SK-N-SH treated with all-trans-retinoic acid at 6 μM for 48 hours (cell line): Measurements from ENCODE around the gene TROAP.

Source experiments
- ATAC-seq: fragments of 200-7000 bp; cut with Tn5 transposase; 3 replicates; pipeline ENCODE4 v1.9.1; 2020; ENCODE audit warnings: mild to moderate bottlenecking, moderate library complexity
- ARNTL ChIP-seq: fragments of 450-650 bp; formaldehyde crosslinking; IDR thresholded peaks from 2 replicates; pipeline ENCODE4 v1.5.0; 2020; ENCODE audit warnings: low read depth, mild to moderate bottlenecking, moderate library complexity, borderline replicate concordance
- BACH2 ChIP-seq: fragments of 250-450 bp; sonication (Bioruptor Pico); IDR thresholded peaks from 2 replicates; pipeline ENCODE4 v1.9.0; 2021; ENCODE audit warnings: mild to moderate bottlenecking, borderline replicate concordance
- CSDC2 ChIP-seq: fragments of 250-450 bp; sonication (Bioruptor Pico); IDR thresholded peaks from 2 replicates; pipeline ENCODE4 v1.5.0; 2020; ENCODE audit warnings: mild to moderate bottlenecking, moderate library complexity
- GLIS3 ChIP-seq: fragments of 250-450 bp; sonication (Bioruptor Pico); IDR thresholded peaks from 2 replicates; pipeline ENCODE4 v1.5.0; 2020; ENCODE audit warnings: mild to moderate bottlenecking, moderate library complexity
- ISL1 ChIP-seq: fragments of 250-450 bp; sonication (Bioruptor Pico); IDR thresholded peaks from 2 replicates; pipeline ENCODE4 v2.1.2; 2022; ENCODE audit warnings: mild to moderate bottlenecking, moderate library complexity
- OSR1 ChIP-seq: fragments of 250-450 bp; sonication (Bioruptor Pico); IDR thresholded peaks from 2 replicates; pipeline ENCODE4 v1.8.0; 2022; ENCODE audit warnings: moderate library complexity, mild to moderate bottlenecking, inconsistent platforms
- RARB ChIP-seq: fragments of 250-450 bp; sonication (Bioruptor Pico); IDR thresholded peaks from 2 replicates; pipeline ENCODE4 v1.8.0; 2021; ENCODE audit warnings: mild to moderate bottlenecking, moderate library complexity
- SNAI2 ChIP-seq: fragments of 250-450 bp; sonication (Bioruptor Pico); IDR thresholded peaks from 2 replicates; pipeline ENCODE4 v1.5.0; 2020; ENCODE audit warnings: mild to moderate bottlenecking, moderate library complexity
- TCF4 ChIP-seq: fragments of 250-450 bp; sonication (Bioruptor Pico); IDR thresholded peaks from 2 replicates; pipeline ENCODE4 v1.8.0; 2021; ENCODE audit warnings: mild to moderate bottlenecking, moderate library complexity, borderline replicate concordance
- TOX ChIP-seq: fragments of 250-450 bp; sonication (Bioruptor Pico); IDR thresholded peaks from 2 replicates; pipeline ENCODE4 v1.8.0; 2021; ENCODE audit warnings: mild to moderate bottlenecking, moderate library complexity, borderline replicate concordance
- ZFP30 ChIP-seq: fragments of 450-650 bp; formaldehyde crosslinking; IDR thresholded peaks from 2 replicates; pipeline ENCODE4 v1.5.0; 2022; ENCODE audit warnings: mild to moderate bottlenecking, moderate library complexity
- ZNF565 ChIP-seq: fragments of 450-650 bp; formaldehyde crosslinking; conservative IDR thresholded peaks from 2 replicates; pipeline ENCODE4 v1.5.0; 2020; ENCODE audit warnings: low read depth, mild to moderate bottlenecking, moderate library complexity
- ZNF70 ChIP-seq: fragments of 450-650 bp; formaldehyde crosslinking; IDR thresholded peaks from 2 replicates; pipeline ENCODE4 v1.5.0; 2020; ENCODE audit warnings: mild to moderate bottlenecking, moderate library complexity
- ZNF8 ChIP-seq: fragments of 450-650 bp; formaldehyde crosslinking; IDR thresholded peaks from 2 replicates; pipeline ENCODE4 v1.5.0; 2020; ENCODE audit warnings: mild to moderate bottlenecking, moderate library complexity
- TF ChIP-seq, protein P1 (sequence below): fragments of 250-450 bp; sonication (Bioruptor Pico); IDR thresholded peaks from 2 replicates; pipeline ENCODE4 v1.5.1; 2020; ENCODE audit warnings: low read depth, mild to moderate bottlenecking, moderate library complexity
- TF ChIP-seq, protein P2 (sequence below): fragments of 250-450 bp; sonication (Bioruptor Pico); IDR thresholded peaks from 2 replicates; pipeline ENCODE4 v1.8.0; 2021; ENCODE audit warnings: low read depth, mild to moderate bottlenecking, moderate library complexity, borderline replicate concordance
- TF ChIP-seq, protein P3 (sequence below): fragments of 250-450 bp; sonication (Bioruptor Pico); IDR thresholded peaks from 2 replicates; pipeline ENCODE4 v1.5.0; 2020; ENCODE audit warnings: mild to moderate bottlenecking, moderate library complexity

TROAP gene

DNA sequence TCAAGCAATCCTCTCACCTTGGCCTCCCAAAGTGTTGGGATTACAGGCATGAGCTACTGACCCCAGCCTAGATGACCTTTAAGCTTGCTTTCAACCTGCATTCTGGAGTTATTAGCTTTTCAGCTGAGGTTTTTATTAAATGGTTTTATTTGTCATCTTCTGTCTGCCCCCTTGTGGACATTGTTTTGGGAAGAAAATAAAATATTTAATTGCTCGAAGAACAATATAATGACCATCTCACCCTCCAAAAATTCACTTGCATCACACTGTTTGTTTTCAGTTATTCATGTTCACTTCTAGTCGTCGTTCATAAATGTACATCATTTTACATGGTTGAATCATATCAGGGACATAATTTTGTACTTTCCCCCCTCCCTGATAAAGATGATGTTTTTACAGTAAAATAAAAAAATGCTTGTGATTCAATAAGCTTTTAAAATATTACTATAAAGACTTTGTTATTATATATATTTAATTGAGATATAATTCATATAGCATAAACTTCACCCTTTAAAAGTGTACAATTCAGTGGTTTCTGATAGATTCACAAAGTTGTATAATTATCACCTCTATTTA lies 34.1 kb downstream of the TROAP start:
- TF ChIP-seq, protein P1, sequence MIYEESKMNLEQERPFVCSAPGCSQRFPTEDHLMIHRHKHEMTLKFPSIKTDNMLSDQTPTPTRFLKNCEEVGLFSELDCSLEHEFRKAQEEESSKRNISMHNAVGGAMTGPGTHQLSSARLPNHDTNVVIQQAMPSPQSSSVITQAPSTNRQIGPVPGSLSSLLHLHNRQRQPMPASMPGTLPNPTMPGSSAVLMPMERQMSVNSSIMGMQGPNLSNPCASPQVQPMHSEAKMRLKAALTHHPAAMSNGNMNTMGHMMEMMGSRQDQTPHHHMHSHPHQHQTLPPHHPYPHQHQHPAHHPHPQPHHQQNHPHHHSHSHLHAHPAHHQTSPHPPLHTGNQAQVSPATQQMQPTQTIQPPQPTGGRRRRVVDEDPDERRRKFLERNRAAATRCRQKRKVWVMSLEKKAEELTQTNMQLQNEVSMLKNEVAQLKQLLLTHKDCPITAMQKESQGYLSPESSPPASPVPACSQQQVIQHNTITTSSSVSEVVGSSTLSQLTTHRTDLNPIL: no peak
- TF ChIP-seq, protein P2, sequence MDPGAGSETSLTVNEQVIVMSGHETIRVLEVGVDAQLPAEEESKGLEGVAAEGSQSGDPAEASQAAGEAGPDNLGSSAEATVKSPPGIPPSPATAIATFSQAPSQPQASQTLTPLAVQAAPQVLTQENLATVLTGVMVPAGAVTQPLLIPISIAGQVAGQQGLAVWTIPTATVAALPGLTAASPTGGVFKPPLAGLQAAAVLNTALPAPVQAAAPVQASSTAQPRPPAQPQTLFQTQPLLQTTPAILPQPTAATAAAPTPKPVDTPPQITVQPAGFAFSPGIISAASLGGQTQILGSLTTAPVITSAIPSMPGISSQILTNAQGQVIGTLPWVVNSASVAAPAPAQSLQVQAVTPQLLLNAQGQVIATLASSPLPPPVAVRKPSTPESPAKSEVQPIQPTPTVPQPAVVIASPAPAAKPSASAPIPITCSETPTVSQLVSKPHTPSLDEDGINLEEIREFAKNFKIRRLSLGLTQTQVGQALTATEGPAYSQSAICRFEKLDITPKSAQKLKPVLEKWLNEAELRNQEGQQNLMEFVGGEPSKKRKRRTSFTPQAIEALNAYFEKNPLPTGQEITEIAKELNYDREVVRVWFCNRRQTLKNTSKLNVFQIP (CRISPR knock-in tag): no peak
- TF ChIP-seq OSR1 (no peak), SNAI2 (CRISPR knock-in tag) (no peak), TCF4 (CRISPR knock-in tag) (no peak), ZNF565 (no peak), RARB (CRISPR knock-in tag) (no peak), GLIS3 (CRISPR knock-in tag) (no peak), ZNF8 (no peak)
- ATAC-seq: no peak

DNA sequence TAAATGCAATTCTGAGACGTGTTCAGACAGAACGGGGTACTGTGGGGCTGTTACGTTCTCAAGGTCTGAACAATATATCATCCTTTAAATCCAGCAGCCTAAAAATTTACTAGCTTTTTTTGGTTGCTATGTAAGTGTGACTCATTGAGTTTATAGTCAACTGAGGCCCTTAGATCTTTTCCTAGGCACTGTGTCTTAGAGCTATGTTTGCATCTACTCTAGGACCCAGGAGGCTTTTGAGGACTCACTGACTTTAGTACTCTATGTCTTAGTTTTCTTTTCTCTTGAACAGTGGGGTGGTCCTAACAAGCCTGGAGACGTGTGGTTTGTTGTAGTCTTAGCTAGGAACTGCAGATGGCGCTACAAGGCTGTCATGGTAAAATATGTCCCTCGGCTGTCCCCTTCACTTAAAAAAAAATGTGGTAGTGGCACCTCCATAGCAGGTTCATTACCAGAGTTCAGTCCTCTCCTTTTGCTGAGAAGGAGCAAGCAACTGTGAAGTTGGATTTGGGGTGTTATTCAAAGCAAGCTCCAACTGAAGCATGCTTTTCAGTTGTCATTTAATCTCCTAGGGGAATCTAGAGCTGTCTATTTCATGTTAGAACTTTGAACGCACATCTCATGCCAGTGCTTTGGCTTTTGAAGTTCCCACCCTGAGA lies 35.6 kb downstream of the TROAP start:
- TF ChIP-seq ZNF565: no peak
- no peak for TF ChIP-seq BACH2 (CRISPR knock-in tag)
- TF ChIP-seq SNAI2 (CRISPR knock-in tag): no peak
- ATAC-seq: peak; percentile 92

DNA sequence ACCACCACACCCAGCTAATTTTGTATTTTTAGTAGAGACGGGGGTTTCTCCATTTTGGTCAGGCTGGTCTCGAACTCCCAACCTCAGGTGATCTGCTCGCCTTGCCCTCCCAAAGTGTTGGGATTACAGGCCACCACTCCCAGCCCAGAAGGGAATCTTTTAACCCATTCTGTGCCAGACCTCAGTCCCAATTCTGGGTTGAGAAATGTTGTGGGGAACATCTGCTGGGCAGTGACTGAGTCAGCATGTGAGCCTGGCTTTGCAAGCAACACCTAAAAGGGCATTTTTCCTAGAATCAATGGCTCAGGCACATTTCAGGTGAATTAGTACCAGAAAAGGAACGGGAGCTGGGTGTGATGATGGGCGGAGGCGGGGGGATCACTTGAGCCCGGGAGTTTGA lies 36.6 kb downstream of the TROAP start:
- ATAC-seq: no peak
- TF ChIP-seq TCF4 (CRISPR knock-in tag) (no peak), SNAI2 (CRISPR knock-in tag) (no peak), ZFP30 (CRISPR knock-in tag) (no peak), CSDC2 (CRISPR knock-in tag) (no peak), ARNTL (no peak), ZNF70 (CRISPR knock-in tag) (no peak), ZNF565 (no peak), TOX (CRISPR knock-in tag) (no peak)
- TF ChIP-seq, protein P3, sequence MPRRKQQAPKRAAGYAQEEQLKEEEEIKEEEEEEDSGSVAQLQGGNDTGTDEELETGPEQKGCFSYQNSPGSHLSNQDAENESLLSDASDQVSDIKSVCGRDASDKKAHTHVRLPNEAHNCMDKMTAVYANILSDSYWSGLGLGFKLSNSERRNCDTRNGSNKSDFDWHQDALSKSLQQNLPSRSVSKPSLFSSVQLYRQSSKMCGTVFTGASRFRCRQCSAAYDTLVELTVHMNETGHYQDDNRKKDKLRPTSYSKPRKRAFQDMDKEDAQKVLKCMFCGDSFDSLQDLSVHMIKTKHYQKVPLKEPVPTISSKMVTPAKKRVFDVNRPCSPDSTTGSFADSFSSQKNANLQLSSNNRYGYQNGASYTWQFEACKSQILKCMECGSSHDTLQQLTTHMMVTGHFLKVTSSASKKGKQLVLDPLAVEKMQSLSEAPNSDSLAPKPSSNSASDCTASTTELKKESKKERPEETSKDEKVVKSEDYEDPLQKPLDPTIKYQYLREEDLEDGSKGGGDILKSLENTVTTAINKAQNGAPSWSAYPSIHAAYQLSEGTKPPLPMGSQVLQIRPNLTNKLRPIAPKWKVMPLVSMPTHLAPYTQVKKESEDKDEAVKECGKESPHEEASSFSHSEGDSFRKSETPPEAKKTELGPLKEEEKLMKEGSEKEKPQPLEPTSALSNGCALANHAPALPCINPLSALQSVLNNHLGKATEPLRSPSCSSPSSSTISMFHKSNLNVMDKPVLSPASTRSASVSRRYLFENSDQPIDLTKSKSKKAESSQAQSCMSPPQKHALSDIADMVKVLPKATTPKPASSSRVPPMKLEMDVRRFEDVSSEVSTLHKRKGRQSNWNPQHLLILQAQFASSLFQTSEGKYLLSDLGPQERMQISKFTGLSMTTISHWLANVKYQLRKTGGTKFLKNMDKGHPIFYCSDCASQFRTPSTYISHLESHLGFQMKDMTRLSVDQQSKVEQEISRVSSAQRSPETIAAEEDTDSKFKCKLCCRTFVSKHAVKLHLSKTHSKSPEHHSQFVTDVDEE (CRISPR knock-in tag): no peak
- TF ChIP-seq, protein P1: no peak

DNA sequence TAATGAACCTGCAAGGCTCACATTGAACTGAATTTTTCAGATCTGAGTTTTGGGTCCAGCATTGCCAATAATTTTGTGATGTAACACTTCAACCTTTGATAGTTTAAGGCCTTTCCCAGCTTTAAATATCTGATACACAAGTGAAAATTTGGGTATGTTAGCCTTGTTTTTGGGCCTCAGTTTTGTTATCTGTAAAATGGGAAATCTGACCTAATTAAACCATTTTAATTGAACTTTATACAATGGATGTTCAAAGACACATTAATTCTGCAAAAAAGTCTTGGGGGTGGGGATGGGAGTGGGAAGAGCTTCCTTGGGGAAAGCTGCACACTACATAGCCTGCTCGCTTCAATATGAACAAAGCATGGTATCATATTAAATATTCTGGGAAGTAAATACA lies 39.0 kb downstream of the TROAP start:
- no peak for ATAC-seq
- TF ChIP-seq ZNF8: no peak

DNA sequence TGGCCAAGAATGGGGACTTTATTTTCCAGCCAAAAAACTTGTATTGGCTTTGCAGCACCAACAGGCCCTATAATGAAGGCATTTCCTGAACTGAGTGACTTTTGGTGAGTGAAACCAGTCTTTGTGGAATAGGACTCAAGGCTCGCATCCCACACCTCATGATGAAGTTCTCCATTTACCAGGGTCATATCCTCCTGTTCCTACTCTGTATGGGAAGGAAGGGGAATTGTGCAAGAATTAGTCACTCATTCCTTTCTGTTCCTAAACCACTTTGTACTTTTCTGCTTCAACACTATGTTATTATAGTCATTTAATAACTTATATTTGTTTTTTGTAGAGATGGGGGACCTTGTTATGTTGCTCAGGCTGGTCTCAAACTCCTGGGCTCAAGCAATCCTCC lies 41.9 kb downstream of the TROAP start:
- no peak for ATAC-seq

More for the DNA sequence above, 41.9 kb downstream of the TROAP start:
- no peak for TF ChIP-seq TOX (CRISPR knock-in tag)
- no peak for TF ChIP-seq TCF4 (CRISPR knock-in tag)
- TF ChIP-seq ARNTL: no peak
- TF ChIP-seq ZNF8: no peak
- TF ChIP-seq ZFP30 (CRISPR knock-in tag): no peak
- TF ChIP-seq ISL1 (CRISPR knock-in tag): no peak
- TF ChIP-seq RARB (CRISPR knock-in tag): no peak
- TF ChIP-seq, protein P1: no peak
- TF ChIP-seq, protein P3 (CRISPR knock-in tag): no peak
